GM12872 (cell line): ENCODE measurements around the gene SRRM1.

Experiments
- CTCF ChIP-seq: IDR thresholded peaks from 3 replicates; pipeline ENCODE4 v1.5.1; 2011; ENCODE audit warnings: low read depth, mild to moderate bottlenecking, low read length, moderate library complexity; ENCODE audit not compliant: insufficient read depth

Gene SRRM1

GRCh38 chr1:24708938-24709337, 65.8 kb downstream of the SRRM1 start:
- TF ChIP-seq CTCF = no peak

GRCh38 chr1:24709791-24710441, 66.8 kb downstream of the SRRM1 start:
- no peak for TF ChIP-seq CTCF

- no peak for TF ChIP-seq CTCF
These were observed 68.2 kb downstream of the SRRM1 start for GRCh38 chr1:24711329-24711728.

GRCh38 chr1:24713176-24713575, 70.1 kb downstream of the SRRM1 start:
- TF ChIP-seq CTCF = no peak

GRCh38 chr1:24713736-24714135, 70.6 kb downstream of the SRRM1 start:
- TF ChIP-seq CTCF = no peak

- no peak for TF ChIP-seq CTCF
These were observed 71.9 kb downstream of the SRRM1 start for GRCh38 chr1:24714859-24715520.

GRCh38 chr1:24715658-24716057, 72.6 kb downstream of the SRRM1 start:
- no peak for TF ChIP-seq CTCF
